ENCODE results near the gene STARD5. TPM values are rescaled to one million over a fixed set of nuclear protein-coding genes. Genes with fewer than 3 reads are reported as not detected.

The STARD5 gene
- total and polyA plus RNA-seq, 9 of the 15 experiments (the other 6 are each of a cell fraction or from before 2014, with no cell fraction given) = 1.7 to 5.7 (median 2.2) TPM

GRCh38 chr15:81259760-81260298 is 64.1 kb downstream of the STARD5 start:
- no peaks in the 10 kb centered on the region for H4K20me1 ChIP-seq (replicated peaks; ENCODE audit: control insufficient read depth, insufficient read depth, low read length)
- DNase-seq (ENCODE audit: extremely low read depth in 1 of 4, low spot score in 3 of 4) (no peak), ATAC-seq (no peak), FAIRE-seq (no peak)
- WGBS (ENCODE audit: insufficient coverage, low coverage, missing lambda C conversion rate) = 57% methylated on average over 4 of the region's 4 CpGs
- in situ Hi-C loops (cut with MboI) (loop anchor here (10.0 kb wide), 1 partner anchor 805 kb away; no protein-coding TSS in a partner anchor), intact Hi-C loops (cut with micrococcal nuclease) (no loop called here)
- H3K27ac ChIP-seq (ENCODE audit: extremely low read depth, low read depth, low read length) = no peak overlapping the region
- no peaks in the 10 kb centered on the region for H3K79me2 ChIP-seq (ENCODE audit: control insufficient read depth, insufficient read depth, low read length)
- peaks cover 0 to 3% of the 10 kb centered on the region in 2 experiments; a peak in 1 of 5 replicates for H3K4me1 ChIP-seq (replicated peaks in 1 of 2; ENCODE audit: control insufficient read depth in 2 of 2, insufficient read depth in 2 of 2, low read length in 2 of 2)
- no peak overlapping the region; a peak in 1 of 4 replicates for H3K9ac ChIP-seq (ENCODE audit: insufficient read depth in 1 of 2, low read depth in 2 of 2, low read length in 2 of 2)
- H3K9me1 ChIP-seq (ENCODE audit: control insufficient read depth, insufficient read depth, low read length) = no peaks in the 10 kb centered on the region
- BruUV-seq (replicated peaks) = no TSS peak
- CTCF ChIA-PET (ENCODE audit: low intra/inter-chr PET ratio) = no interaction called here
- no peak overlapping the region for H2AFZ ChIP-seq (ENCODE audit: low read depth, low read length)
- H3K4me3 ChIP-seq = no peak overlapping the region
- no peaks in the 10 kb centered on the region for H3K27me3 ChIP-seq (ENCODE audit: control insufficient read depth in 2 of 2, insufficient read depth in 2 of 2, low read length in 2 of 2)
- POLR2A ChIA-PET = interaction anchor here (0.6 to 1.4 kb wide), 2 partner anchors 160 to 752 kb away, joined by 3 read pairs; no protein-coding TSS in a partner anchor
- no peak overlapping the region for H3K4me2 ChIP-seq (ENCODE audit: insufficient read depth, low read length)
- H3K36me3 ChIP-seq (ENCODE audit: control insufficient read depth, insufficient read depth, low read length) = no peaks in the 10 kb centered on the region
- no peaks in the 10 kb centered on the region for H3K9me3 ChIP-seq (replicated peaks; ENCODE audit: control insufficient read depth, insufficient read depth, low read depth, low read length)
- TF ChIP-seq ZNF518B (CRISPR knock-in tag; IDR thresholded peaks at IDR 0.05) = no peak
- TF ChIP-seq OTX1 (CRISPR knock-in tag; IDR thresholded peaks at IDR 0.05) = no peak
- no peak for TF ChIP-seq TCF7 (IDR thresholded peaks at IDR 0.05; ENCODE audit: borderline replicate concordance)
- TF ChIP-seq POLR3A (IDR thresholded peaks at IDR 0.05; ENCODE audit: borderline replicate concordance, extremely low read depth, insufficient read depth, insufficient read length) = no peak
- no peak for TF ChIP-seq BDP1 (IDR thresholded peaks at IDR 0.05; ENCODE audit: insufficient read depth, insufficient read length)
- no peak for TF ChIP-seq TRIM28 (IDR thresholded peaks at IDR 0.05)
- TF ChIP-seq BCLAF1 (IDR thresholded peaks at IDR 0.05; ENCODE audit: borderline replicate concordance in 1 of 2, control insufficient read depth in 1 of 2, low read depth in 2 of 2, low read length in 1 of 2) = no peak
- TF ChIP-seq CHCHD3 (CRISPR knock-in tag; IDR thresholded peaks at IDR 0.05) = no peak
- no peak for TF ChIP-seq ZNF512 (tag; IDR thresholded peaks at IDR 0.05)
- TF ChIP-seq HDGF (IDR thresholded peaks at IDR 0.05) = no peak
- TF ChIP-seq BHLHE40 (IDR thresholded peaks at IDR 0.05; ENCODE audit: low read length) = no peak
- no peak for TF ChIP-seq RBM17 (IDR thresholded peaks at IDR 0.05; ENCODE audit: borderline replicate concordance, low read depth, low read length)
- no peak for TF ChIP-seq CXXC5 (CRISPR knock-in tag; IDR thresholded peaks at IDR 0.05)
- no peak for TF ChIP-seq CHD1 (IDR thresholded peaks at IDR 0.05; ENCODE audit: low read length)
